Stimulated activated CD4-positive, alpha-beta T cell treated with anti-CD3 and anti-CD28 coated beads, TNF-alpha, amount 100 ng/mL, for 48 hours (primary cell): Measurements from ENCODE around the gene CLEC20A.

Source experiments
- DNase-seq, 3 donors: peaks; one replicate each; pipeline ENCODE4 v3.0.0-alpha.2; 2020; ENCODE audit warnings: low read depth in 3 of 3

The CLEC20A gene

DNA sequence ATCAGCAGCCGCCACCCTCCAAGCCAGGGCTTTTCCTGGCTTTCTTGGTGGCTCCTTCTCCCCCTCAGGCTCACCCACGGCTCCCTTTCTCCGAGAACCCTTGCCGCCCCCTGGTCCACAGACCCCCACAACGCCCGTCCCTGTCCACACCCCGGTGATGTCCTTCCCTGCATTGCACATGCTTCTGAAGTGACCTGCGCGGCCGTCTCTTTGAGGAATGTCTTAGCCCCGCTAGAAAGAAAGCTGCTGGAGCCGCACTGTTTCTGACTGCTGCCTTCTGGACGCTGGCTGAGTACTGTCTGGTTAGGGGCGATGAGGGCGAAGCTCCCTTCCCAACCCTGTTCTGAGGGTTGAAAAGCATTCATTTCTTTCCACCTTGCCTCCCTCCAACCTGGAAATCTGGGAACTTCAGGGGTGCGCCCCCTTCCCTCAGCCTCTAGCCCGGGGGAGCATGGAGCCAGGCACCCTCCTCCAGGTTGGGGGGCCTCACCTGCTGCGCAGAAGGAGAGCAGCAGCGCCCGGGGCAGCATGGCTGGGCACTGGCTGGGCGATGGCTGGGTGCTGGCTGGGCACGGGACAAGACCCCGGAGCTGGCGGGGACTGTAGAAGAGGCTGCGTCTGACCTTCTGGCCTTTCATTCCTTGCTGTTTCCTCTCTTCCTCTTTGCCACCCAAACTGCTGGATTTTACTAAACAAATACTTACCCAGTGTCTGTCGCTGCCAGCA is at the start of gene CLEC20A:
Gene CLEC20A (minus strand): TSS at position 555 of the 726 bp plus-strand sequence. CDS start 25 bp downstream, at position 530.
- no peak for DNase-seq

DNA sequence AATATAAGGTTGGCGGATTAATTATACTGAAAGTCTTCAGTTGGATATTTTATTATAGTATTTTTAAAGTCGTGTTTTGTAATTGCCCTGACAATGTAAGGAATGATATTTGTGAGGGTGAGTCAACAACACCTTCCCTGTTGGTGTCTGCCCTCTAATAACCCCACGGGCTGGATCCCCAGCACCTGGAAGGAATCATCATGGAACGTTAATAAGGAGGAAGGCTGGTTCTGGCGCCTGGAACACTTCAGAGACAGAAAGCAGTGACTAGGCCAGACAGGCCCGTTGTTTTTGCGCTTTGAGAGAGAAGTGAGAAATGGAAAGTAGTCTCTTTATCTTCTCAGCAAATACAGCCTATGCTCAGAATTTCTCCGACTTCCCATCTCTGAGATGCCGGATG is 47.8 kb upstream of the CLEC20A start:
- DNase-seq, result no peak

DNA sequence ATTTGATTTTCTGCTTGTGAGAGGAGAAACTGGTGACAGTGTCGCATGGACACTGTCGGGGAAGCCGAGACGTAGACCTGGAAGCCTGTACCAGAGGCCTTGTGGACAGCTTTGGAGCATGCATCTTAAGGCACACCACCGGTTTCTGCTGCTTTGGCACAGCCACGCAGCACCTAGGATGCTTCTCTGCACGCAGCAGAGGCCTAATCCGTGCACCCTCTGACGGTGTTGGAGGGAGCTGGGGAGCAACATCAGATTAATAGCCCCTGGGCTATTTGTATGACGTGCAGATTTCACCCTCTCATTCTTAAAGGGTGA is 46.5 kb upstream of the CLEC20A start:
- DNase-seq, result no peak

DNA sequence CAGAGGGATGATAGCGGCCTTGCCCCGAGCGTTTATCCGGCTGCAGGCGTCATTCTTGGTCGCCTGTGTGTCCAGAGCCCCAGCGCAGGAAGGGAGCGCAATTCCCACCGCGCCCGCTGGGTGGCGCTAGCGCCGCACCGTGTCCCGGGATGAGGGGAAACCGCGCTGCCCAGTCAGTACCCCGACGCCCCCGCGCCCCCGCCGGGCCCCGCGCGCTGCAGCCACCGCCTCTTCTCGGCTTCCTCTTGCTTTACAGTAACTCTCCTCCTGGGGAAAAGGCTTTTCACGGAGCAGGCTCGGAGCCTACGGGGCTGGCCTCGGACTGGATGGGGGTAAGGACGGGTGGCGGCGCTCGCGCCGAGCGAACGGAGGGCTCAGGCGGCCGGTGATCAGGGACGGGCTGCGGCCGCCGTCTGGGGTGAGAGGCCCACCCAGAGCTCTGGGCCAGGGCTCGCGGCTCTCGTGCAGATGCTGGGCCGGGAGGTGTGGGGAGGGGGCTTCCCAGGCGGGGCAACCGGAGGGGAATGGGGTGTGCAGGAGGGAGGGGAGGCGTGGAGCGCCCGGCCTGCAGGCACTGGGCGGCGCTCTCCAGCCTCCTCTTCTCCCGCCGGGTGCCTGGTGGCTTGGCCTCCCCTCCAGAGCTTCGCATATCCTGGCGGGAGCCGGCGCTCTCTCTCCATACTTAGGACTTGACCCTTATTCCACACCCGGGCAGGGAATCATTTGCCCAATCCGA is 46.0 kb upstream of the CLEC20A start:
- DNase-seq, result peak; percentile 77 to 84 (median 81)

DNA sequence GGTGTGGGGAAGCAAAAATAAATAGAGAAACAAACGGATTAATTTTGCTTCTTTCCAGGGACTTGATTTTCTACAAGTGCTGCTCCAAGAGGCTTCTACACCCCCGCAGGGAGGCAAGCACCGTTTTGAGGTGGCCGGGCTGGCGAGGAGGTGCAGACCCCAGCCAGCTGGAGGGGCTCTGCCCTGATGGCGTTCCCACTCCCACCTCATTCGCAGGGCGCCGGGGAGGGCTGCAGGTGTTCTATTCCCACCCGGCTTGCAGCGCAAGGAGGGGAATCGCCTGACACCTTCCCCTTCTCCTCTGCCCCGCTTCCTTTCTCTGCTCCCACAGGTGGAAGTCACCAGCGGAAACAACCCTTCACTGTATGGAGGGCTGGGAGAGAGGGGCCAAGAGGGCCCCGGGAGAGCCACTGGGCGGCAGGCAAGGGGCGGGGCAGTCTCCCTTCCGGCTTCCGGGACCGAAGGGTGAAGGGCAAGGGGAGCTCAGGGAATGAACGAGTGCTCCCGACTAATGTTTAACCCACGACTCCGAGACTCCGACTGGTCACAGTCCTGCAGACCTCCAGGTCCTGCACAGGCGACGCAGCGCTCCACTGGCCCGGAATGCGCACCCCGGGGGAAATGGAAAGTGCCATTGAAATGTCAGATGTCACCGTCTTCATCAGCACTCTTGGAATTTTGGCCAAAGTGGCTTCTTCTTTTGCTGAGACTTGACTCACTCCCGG is 45.2 kb upstream of the CLEC20A start:
- DNase-seq, result peak in 1 of 3 donors; percentile 34

DNA sequence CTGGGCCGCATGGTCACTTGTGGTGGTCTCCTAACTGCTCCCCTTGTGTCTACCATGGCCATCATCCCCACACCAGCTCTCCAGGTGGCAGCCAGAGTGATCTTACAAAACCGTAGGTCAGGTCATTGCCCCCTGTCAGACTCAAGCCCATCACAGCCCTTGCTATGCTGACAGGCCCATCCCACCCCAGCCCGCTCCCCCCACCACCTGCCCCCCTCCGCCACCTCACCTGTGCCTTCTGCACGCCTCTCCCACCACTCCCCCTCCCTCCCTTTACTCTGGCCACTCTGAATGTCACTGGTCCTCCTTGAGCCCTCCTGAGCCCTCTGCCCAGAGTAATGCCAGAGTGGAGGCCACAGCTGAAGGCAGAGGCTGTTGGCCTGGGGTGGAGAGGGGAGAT is 44.6 kb upstream of the CLEC20A start:
- no peak for DNase-seq

DNA sequence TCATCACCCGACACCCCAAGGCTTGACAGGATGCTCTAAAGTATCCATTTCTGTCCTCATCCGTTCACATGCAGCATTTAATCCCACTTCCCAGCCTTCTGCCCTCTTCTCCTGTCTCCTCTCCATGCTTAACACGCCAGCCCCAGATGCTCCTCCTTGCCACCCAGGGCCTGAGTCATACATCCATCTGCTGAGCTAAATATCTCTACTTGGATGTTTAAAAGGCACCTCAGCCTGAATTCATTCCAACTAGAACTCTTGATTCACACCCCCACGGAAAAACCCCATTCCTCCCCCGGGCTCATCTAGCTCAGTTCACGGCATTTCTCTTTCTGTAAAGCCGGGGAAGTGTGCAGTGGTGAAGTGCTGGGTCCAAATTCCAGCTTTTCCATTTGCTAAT is 43.9 kb upstream of the CLEC20A start:
- no peak for DNase-seq

DNA sequence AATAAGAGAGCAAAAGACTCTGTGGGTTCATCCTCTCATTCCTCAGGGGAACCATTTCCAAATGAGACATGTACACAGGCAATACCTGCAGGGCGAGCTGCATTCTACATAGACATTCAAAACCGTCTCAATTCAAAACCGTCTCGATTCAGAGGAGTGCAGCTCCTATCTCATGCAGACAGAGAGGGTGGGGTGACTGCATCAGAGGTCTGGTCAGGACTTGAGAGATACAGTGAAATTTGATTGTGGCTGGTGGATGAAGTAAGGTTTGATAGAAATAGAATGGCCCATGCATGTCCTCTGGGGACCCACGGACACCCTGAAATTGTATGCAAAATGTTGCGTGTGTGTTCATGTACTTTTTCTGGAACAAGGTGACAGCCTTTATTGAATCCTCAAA is 43.4 kb upstream of the CLEC20A start:
- DNase-seq, result no peak

DNA sequence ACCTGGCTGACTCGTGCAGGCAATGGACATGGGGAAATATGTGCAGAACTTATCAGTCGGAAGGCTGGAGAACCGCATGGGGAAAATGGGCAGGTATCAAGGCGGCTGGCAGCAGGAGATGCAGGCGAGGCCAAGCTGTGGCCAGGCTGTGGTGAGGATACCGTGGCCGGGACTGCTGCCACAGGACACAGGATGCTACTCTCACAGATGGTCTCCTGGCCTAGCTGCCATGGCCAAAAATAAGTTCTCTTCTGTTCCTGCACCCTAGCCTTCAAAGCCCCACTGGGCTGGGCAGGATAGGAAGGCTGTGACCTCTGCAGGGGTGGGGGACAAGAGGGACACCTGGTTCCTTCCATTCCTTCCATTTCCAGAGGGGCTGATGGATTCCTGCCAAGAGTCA is 42.5 kb upstream of the CLEC20A start:
- no peak for DNase-seq

DNA sequence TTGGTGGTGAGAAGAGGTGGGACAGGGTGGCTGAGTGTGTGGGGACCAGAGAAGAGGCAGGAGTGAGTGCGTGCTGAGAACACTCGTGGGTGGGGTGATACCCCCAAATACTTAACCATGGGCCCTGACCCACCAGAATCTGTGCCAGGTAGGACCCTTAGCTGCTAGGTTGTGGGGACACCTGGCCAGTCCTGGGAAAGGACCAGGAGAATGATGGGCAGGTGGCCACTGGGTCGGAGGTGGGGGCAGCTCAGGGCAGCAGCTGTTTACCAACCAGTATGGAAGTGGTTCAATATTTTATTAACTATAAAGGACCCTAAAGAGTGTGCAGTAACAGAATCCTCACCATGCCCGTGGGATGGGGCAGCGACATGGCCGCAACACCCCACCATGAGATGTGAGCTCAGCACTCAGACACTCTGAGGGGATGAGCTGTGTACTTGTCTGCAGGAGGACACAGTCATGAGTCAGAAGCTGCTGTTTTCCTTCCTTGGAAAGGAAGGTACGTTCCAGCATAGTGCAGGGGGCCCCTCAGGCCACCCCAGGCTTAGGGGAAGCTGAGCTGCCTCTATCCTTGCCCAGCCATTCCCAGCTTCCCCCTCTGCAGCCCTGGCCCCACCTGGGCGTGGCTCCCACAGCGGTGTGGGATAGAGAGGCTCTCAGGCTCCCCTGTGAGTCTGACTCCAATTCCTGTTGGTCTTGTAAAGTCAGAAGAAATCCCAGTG is 41.6 kb upstream of the CLEC20A start:
- DNase-seq, result no peak

DNA sequence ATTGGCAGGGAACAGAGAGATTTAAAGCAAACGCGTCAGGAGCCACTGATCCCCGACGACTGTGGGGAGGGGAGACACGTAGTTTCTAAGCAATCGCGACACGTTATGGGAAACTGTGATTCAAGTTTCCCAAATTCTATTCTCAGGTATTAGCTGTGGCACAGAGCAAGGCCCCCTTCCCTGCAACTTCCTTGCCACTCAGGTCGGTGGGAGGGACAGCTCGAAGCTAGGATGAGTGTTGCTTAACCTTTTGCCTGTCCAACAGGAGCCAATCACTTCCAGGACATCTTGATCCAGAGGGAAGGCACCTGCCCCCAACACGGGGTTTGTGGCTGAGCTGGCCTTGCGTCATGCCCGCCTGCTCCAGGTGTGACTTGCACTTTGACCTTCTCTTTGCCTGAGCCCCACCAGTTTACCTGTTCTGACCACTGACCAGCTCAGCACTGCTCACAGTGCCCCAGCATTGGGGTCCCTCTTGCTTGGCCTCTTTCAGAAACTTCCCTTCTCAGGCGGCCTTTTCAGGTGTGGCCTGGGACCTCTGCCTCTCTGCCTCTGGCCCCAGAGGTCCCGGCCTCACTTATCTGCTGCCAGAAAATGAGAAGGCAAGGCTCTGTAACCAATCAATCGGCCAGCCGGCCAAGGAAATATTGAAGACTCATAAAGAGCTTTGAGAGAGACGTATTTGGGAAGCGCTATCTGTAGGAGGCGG is 40.8 kb upstream of the CLEC20A start:
- DNase-seq, result no peak

DNA sequence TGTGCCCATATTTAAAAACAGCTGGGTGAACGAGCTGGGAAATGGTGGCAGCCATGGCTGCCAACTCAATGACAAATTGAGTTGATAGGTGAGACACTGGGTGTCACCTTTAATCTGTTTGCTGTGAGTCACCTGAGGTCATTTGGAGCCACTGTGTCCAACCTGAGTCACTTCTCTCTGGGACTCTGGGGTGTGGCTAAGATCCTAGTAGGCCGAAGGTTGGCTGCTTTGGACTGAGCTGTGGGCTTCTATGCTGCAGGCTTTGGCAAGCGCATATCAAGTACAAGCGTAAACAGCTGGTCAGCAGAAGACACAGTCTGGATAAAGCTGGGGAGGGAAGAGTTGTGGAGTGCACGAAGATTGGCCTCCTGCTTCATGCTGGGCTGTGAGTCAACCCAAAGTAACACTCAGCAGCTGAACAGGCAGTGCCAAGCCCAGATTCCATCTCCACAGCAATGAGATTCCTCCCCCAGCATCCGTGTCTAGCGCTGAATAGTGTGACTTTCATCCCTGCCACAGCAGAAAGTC is 40.1 kb upstream of the CLEC20A start:
- DNase-seq, result no peak

DNA sequence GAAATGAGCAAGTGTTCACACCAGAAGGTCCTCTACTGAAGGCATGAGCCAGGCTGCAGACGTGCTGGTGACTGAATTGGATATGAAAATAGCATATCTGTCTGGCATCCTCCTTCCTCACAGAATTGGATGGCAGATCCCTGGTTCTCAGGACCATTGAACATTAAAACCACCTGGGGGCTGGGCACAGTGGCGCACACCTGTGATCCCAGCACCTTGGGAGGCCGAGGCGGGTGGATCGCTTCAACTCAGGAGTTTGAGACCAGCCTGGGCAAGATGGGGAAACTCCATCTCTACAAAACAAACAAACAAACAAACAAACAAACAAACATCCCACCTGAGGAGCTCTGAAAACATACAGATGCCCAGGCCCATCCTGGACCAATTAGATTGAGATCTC is 39.6 kb upstream of the CLEC20A start:
- DNase-seq, result no peak

DNA sequence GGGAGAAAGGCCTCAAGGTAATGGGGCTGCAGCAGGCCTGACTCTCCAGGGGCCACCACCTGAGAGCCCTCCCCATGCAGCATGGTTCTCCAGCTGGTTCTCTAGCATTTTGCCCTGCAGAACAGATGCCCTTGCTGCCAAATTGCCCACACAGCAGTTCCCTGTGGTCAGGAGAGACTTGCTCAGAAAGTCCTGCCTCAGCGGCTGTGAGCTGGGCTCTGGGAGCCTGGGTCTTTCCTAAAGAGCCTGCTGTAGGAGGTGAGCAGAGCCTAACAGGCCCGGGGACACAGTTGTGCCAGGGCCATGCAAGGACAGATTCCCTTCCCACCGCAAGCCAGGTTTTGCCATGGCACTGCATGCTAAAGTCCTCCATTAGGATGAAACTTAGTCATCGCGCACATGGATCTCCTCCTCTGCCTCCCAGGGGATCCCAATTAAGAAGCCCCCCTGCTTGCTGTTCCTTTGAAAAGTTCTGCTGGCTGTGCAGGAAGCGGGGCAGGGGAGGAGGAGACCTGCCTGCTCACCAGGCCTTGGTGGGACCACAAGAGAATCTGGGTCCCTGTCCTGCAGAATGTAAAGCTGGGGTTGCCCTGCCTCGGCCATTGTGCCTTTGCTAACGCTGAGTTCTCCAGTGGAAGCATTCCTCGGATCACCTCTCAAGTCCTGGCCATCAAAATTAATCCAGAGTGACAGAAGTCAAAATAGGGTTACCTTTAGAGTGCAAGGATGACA is 37.5 kb upstream of the CLEC20A start:
- DNase-seq, result no peak

DNA sequence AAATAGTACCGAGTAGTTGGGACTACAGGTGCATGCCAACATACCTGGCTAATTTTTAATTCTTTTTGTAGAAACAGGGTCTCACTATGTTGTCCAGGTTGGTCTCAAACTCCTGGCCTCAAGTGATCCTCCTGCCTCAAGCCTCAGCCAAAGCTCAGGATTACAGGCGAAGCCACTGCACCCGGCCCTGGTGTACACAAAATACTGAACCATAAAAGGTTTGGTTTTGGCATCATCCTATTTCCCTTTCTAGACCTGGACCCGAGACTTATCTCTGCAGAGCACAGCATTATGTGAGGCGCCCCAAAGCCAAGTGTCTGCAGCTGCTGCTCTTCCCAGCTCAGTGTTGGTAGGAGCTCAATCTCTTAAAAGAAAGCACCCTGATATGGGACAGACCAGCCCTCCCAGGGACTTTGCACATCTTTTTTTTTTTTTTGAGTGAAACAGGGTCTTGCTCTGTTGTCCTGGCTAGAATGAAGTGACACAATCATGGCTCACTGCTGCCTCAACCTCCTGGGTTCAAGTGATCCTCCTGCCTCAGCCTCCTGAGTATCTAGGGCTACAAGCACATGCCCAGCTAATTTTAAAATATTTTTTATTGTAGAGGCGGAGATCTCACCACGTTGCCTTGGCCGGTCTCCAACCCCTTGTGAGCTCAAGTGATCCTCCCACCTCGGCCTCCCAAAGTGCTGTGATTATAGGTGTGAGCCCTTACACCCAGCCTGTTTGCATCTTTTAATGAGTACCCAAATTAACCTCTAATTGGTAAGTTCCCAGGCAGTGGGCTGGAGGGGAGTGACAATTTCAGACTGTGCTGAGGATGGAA is 36.6 kb upstream of the CLEC20A start:
- DNase-seq, result no peak

DNA sequence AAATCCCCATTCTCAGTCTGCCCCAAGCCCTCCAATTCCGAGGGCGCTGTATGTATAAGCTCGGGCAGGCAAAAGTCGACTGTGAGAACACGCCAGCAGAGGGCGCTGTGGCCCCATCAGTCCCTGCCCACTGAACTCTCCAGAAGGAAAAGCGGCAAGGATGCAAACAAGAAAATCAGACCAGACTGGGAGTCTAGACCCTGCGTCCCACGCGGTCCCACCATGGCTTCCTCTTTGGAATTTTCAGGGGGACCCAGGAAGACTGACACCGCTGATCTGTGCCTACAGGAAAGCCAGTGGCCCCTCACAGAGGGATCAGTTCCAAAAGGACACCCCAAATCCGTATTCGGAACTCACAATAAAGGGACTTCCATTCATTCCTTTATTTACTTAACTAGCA is 35.6 kb upstream of the CLEC20A start:
- peak; percentile 45 to 69 (median 64) for DNase-seq

DNA sequence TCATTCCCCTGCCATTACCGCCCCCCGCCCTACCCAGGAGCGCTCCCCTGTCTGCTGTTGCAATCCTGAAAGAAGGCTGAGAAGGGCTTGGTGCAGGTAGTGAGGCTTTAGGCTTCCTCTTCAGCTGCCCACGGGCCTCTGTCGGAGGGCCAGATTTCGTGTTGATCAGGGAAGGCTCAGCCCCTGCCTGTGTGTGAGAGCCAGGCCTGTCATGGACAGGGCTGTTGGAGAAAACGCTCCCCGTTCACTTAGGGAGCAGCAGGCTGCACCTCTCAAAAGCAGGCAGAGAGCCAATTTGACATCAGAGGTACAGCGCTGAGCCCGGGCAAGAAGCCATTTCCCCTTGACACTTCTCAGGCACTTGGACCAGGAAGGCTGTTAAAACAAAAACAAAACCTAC is 35.1 kb upstream of the CLEC20A start:
- DNase-seq, result no peak

DNA sequence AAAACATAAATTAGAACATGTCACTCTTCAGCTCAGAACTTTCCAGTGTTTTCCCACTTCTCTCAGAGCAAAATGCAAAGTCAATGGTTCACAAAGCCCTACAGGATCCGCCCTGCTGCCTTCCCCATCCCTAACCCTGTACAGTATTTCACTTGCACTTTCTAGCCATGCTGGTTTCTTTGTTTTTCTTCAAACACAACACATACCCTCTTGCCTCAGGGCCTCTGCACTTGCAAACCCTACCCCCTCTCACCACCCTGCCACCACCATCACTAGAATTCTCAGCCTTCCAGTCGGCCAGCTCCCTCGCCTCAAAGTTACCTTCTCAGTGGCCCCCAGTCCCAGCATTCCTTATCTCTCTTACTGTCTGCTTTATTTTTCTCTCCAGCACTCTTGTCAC is 33.7 kb upstream of the CLEC20A start:
- DNase-seq, result no peak

DNA sequence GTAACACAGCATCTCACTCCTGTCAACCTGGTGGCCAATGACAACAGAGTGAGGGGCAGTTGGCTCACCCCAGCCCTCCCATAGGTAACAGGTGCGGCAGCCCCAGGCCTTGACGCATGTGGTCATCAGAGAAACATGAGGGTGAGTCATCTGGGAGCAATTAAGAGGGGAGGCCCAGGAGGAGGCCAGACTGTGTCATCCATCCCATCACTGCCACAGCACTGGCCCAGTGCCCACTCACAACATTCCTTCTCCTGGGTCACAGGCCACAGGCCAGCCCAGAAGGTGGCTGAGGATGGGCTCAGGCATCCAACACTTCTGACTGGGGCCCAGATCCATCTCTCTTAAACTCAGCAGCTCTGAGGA is 33.3 kb upstream of the CLEC20A start:
- DNase-seq, result no peak
